ENCODE data around the gene CHST13. TPM values are rescaled to one million over a fixed set of nuclear protein-coding genes. Genes with fewer than 3 reads are reported as not detected.

The CHST13 gene
- total RNA-seq, 2 donors from 2014 or later, result 0.22 to 1.6 TPM

- Histone ChIP-seq H3K9ac (ENCODE audit: low read depth in 2 of 2, low read length in 2 of 2) (no peak overlapping the region), H3K4me1 (no peaks in the 10 kb centered on the region), H3K27me3 (no peaks in the 10 kb centered on the region), H3K36me3 (no peaks in the 10 kb centered on the region), H3K4me3 (no peak overlapping the region), H3K9me3 (no peaks in the 10 kb centered on the region), H3K27ac (no peak overlapping the region)
- intact Hi-C loops (cut with DNase I), result no loop called here
- TF ChIP-seq CTCF (IDR thresholded peaks at IDR 0.05), result no peak
- DNase-seq, result no peak
Measured at GRCh38 chr3:126515066-126515706, 8.8 kb upstream of the CHST13 start.

GRCh38 chr3:126516152-126516935, 7.6 kb upstream of the CHST13 start:
- no peaks in the 10 kb centered on the region for H3K4me1 ChIP-seq
- H3K27ac ChIP-seq, result no peak overlapping the region
- H3K4me3 ChIP-seq, result no peak overlapping the region
- no peak overlapping the region for H3K9ac ChIP-seq (ENCODE audit: low read depth in 2 of 2, low read length in 2 of 2)
- no peak for DNase-seq
- H3K36me3 ChIP-seq, result no peaks in the 10 kb centered on the region
- intact Hi-C loops (cut with DNase I), result no loop called here
- no peaks in the 10 kb centered on the region for H3K27me3 ChIP-seq
- no peak for TF ChIP-seq CTCF (IDR thresholded peaks at IDR 0.05)
- no peaks in the 10 kb centered on the region for H3K9me3 ChIP-seq

DNA sequence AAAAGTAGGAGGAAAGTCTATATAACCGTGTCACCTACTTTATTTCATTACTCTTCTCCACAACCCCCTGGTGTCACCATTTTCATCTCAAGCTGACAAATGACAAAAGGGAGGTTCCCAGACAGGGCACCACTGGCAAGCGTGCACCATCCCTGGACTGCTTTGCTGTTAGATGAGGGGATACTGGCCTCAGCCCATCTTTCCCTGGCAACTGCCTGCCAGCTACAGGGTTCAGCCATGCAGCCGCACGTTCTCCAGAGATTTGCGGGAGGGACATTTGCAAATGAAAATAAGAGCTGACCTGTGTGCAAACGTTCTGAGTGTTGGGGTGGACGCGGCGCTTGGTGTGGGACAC, 7.0 kb upstream of the CHST13 start:
- Histone ChIP-seq H3K9me3 (no peaks in the 10 kb centered on the region), H3K4me1 (no peaks in the 10 kb centered on the region), H3K36me3 (no peaks in the 10 kb centered on the region), H3K27me3 (no peaks in the 10 kb centered on the region), H3K27ac (no peak overlapping the region), H3K9ac (ENCODE audit: low read depth in 2 of 2, low read length in 2 of 2) (no peak overlapping the region), H3K4me3 (no peak overlapping the region)
- intact Hi-C loops (cut with DNase I), result no loop called here
- no peak for DNase-seq
- no peak for TF ChIP-seq CTCF (IDR thresholded peaks at IDR 0.05)

DNA sequence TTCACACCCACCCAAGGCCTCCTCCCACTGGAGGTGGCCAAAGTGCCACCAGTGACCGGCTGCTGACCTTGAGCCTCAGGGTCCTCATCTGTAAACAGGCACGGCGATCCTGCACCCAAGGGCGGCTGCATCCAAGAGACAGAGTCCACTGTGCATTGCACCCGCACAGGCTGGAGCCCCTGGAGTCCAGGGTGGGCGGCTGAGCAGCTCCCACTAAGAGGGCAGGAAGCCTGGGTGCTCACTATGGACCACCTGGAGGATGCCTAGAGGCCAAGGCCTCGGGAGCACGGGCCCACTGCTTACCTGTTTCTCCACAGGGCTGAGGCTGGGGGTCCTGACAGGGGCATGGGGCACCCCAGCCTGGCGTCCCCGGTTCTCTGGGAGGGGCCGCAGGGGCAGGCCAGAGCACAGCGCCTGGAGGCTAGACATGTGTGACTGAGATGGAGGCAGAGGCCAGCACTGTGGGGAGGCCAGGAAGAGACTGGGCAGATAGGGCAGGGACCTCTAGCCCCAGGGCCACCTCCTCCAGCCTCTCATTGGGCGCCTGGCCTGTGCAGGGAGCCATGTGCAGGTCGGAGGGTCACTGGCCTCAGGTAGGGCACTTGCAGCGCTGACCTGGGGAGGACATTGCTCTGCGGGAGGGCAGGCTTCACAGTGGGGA, 6.5 kb upstream of the CHST13 start, which contains the start of gene UROC1:
Gene UROC1 (minus strand): TSS at position 483 of the 661 bp plus-strand sequence. CDS start 54 bp downstream, at position 429.
- Histone ChIP-seq H3K36me3 (no peaks in the 10 kb centered on the region), H3K4me3 (no peak within 1 kb of the TSS), H3K27me3 (no peaks in the 10 kb centered on the region), H3K27ac (no peak within 1 kb of the TSS), H3K9ac (ENCODE audit: low read depth in 2 of 2, low read length in 2 of 2) (no peak within 1 kb of the TSS), H3K4me1 (no peaks in the 10 kb centered on the region), H3K9me3 (no peaks in the 10 kb centered on the region)
- TF ChIP-seq CTCF (IDR thresholded peaks at IDR 0.05), result no peak
- intact Hi-C loops (cut with DNase I), result no loop called here
- DNase-seq, result no peak

- Histone ChIP-seq H3K9me3 (no peaks in the 10 kb centered on the region), H3K36me3 (no peaks in the 10 kb centered on the region), H3K27me3 (no peaks in the 10 kb centered on the region), H3K4me1 (no peaks in the 10 kb centered on the region), H3K27ac (no peak overlapping the region), H3K9ac (ENCODE audit: low read depth in 2 of 2, low read length in 2 of 2) (no peak overlapping the region), H3K4me3 (no peak overlapping the region)
- no peak for TF ChIP-seq CTCF (IDR thresholded peaks at IDR 0.05)
- intact Hi-C loops (cut with DNase I), result no loop called here
- DNase-seq, result no peak
Measured at GRCh38 chr3:126517986-126518778, 5.8 kb upstream of the CHST13 start.

Measured in colonic mucosa (tissue), 4 donors.